Ishikawa (cell line): ENCODE measurements around the gene EVA1A.
A peak's percentile ranks its signal among the peaks of the same experiment; 100 is the strongest.

Source experiments
- CEBPB ChIP-seq: IDR thresholded peaks from 2 replicates; pipeline ENCODE4 v1.6.1; 2012
- EGR1 ChIP-seq: IDR thresholded peaks from 2 replicates; pipeline ENCODE4 v1.6.1; 2012
- EP300 ChIP-seq: IDR thresholded peaks from 2 replicates; pipeline ENCODE4 v1.6.1; 2012; ENCODE audit warnings: borderline replicate concordance
- FOXM1 ChIP-seq: IDR thresholded peaks from 2 replicates; pipeline ENCODE4 v1.6.1; 2012; ENCODE audit warnings: low read depth, borderline replicate concordance
- MAX ChIP-seq: IDR thresholded peaks from 2 replicates; pipeline ENCODE4 v1.6.1; 2012
- NFIC ChIP-seq: IDR thresholded peaks from 2 replicates; pipeline ENCODE4 v1.6.1; 2012
- RAD21 ChIP-seq: IDR thresholded peaks from 2 replicates; pipeline ENCODE4 v1.6.1; 2012; ENCODE audit warnings: low read depth
- TAF1 ChIP-seq: IDR thresholded peaks from 2 replicates; pipeline ENCODE4 v1.6.1; 2012; ENCODE audit warnings: low read depth, mild to moderate bottlenecking
- USF1 ChIP-seq: IDR thresholded peaks from 2 replicates; pipeline ENCODE4 v1.6.1; 2012
- YY1 ChIP-seq: IDR thresholded peaks from 2 replicates; pipeline ENCODE4 v1.6.1; 2012; ENCODE audit warnings: low read depth

- TF ChIP-seq YY1, result no peak
- TF ChIP-seq RAD21, result peak; percentile 43
- no peak for TF ChIP-seq EP300
- no peak for TF ChIP-seq CEBPB
- TF ChIP-seq TAF1, result no peak; the same call in 1 of the 2 replicates
- no peak for TF ChIP-seq MAX
- no peak for TF ChIP-seq FOXM1
- no peak for TF ChIP-seq USF1
- TF ChIP-seq NFIC, result no peak
- TF ChIP-seq EGR1, result no peak
Measured at GRCh38 chr2:75560022-75560767, 544 bp downstream of the EVA1A start.
